ENCODE data around the gene KYAT1.
A peak's percentile ranks its signal among the peaks of the same experiment; 100 is the strongest.

The KYAT1 gene

GRCh38 chr9:128906741-128907140 is 25.0 kb upstream of the KYAT1 start:
- peak; percentile 24 for DNase-seq

- DNase-seq, result no peak
Observed at GRCh38 chr9:128905964-128906363, 24.2 kb upstream of the KYAT1 start.

- DNase-seq, result no peak
Observed at GRCh38 chr9:128903871-128904620, 22.3 kb upstream of the KYAT1 start.

GRCh38 chr9:128903079-128903461 is 21.3 kb upstream of the KYAT1 start:
- DNase-seq, result no peak

GRCh38 chr9:128902351-128903078 is 20.8 kb upstream of the KYAT1 start:
- DNase-seq, result no peak

- DNase-seq, result no peak
Observed at GRCh38 chr9:128901822-128902221, 20.1 kb upstream of the KYAT1 start.

- no peak for DNase-seq
Observed at GRCh38 chr9:128901379-128901778, 19.6 kb upstream of the KYAT1 start.

- peak; percentile 38 for DNase-seq
Observed at GRCh38 chr9:128899566-128900322, 18.0 kb upstream of the KYAT1 start.

GRCh38 chr9:128898845-128899565 is 17.3 kb upstream of the KYAT1 start:
- no peak for DNase-seq

- no peak for DNase-seq
Observed at GRCh38 chr9:128898382-128898781, 16.6 kb upstream of the KYAT1 start.

- DNase-seq, result peak; percentile 25
Observed at GRCh38 chr9:128895556-128895955, 13.8 kb upstream of the KYAT1 start.

GRCh38 chr9:128894764-128895163 is 13.0 kb upstream of the KYAT1 start:
- DNase-seq, result no peak

GRCh38 chr9:128893354-128893753 is 11.6 kb upstream of the KYAT1 start:
- no peak for DNase-seq

- DNase-seq, result peak; percentile 96
Observed at GRCh38 chr9:128892221-128892921, 10.6 kb upstream of the KYAT1 start.

GRCh38 chr9:128891321-128892220 is 9.8 kb upstream of the KYAT1 start:
- no peak for DNase-seq

GRCh38 chr9:128887914-128888350 is 6.2 kb upstream of the KYAT1 start:
- DNase-seq, result no peak

- no peak for DNase-seq
Observed at GRCh38 chr9:128887049-128887448, 5.3 kb upstream of the KYAT1 start.

- DNase-seq, result no peak
Observed at GRCh38 chr9:128886211-128886891, 4.6 kb upstream of the KYAT1 start.

- no peak for DNase-seq
Observed at GRCh38 chr9:128885798-128886197, 4.0 kb upstream of the KYAT1 start.

GRCh38 chr9:128885376-128885775 is 3.6 kb upstream of the KYAT1 start:
- no peak for DNase-seq

GRCh38 chr9:128884164-128884563 is 2.4 kb upstream of the KYAT1 start:
- no peak for DNase-seq

Measured in NCI-H226 (cell line).